Liver (tissue), 9 donors: ENCODE data around the gene PSORS1C1. TPM values are rescaled to one million over a fixed set of nuclear protein-coding genes. Genes with fewer than 3 reads are reported as not detected.

Experiments used
- DNase-seq: peaks from one replicate; pipeline ENCODE4 v3.0.0-alpha.2; 2017; ENCODE audit warnings: low spot score
- H3K27ac ChIP-seq, 2 donors: one replicate each; pipeline ENCODE4 v1.7.0; 2013; ENCODE audit warnings: inconsistent platforms in 2 of 2, low read length in 2 of 2, control low read depth in 1 of 2, low read depth in 1 of 2, mild to moderate bottlenecking in 1 of 2
- H3K27me3 ChIP-seq, 4 donors: one replicate each; pipeline versions ENCODE4 v1.6.1 to v1.7.0; 2013; ENCODE audit warnings: low read length in 3 of 4, inconsistent platforms in 1 of 4, mild to moderate bottlenecking in 1 of 4, moderate library complexity in 1 of 4; ENCODE audit not compliant: control insufficient read depth in 4 of 4, insufficient read depth in 4 of 4
- H3K36me3 ChIP-seq, 4 donors: one replicate each; pipeline versions ENCODE4 v1.6.1 to v1.7.0; 2013; ENCODE audit warnings: low read length in 3 of 4, mild to moderate bottlenecking in 3 of 4, low read depth in 1 of 4, moderate library complexity in 1 of 4; ENCODE audit not compliant: control insufficient read depth in 4 of 4, insufficient read depth in 3 of 4
- H3K4me1 ChIP-seq, 4 donors: one replicate each; pipeline versions ENCODE4 v1.6.1 to v1.7.0; 2013; ENCODE audit warnings: low read length in 3 of 4, mild to moderate bottlenecking in 3 of 4, moderate library complexity in 1 of 4; ENCODE audit not compliant: control insufficient read depth in 4 of 4, insufficient read depth in 4 of 4
- H3K4me3 ChIP-seq, 3 donors: one replicate each; pipeline versions ENCODE4 v1.6.1 to v1.7.0; 2013; ENCODE audit warnings: low read length in 3 of 3, control low read depth in 1 of 3, low read depth in 1 of 3, mild to moderate bottlenecking in 1 of 3
- H3K9ac ChIP-seq, 2 donors: one replicate each; pipeline ENCODE4 v1.7.0; 2013; ENCODE audit warnings: low read length in 2 of 2, mild to moderate bottlenecking in 2 of 2, moderate library complexity in 2 of 2, control low read depth in 1 of 2, low read depth in 1 of 2
- H3K9me3 ChIP-seq, 4 donors: one replicate each; pipeline versions ENCODE4 v1.6.1 to v1.7.0; 2013; ENCODE audit warnings: low read length in 3 of 4; ENCODE audit not compliant: control insufficient read depth in 4 of 4
- ATF3 ChIP-seq: IDR thresholded peaks from 2 replicates; pipeline ENCODE4 v1.6.1; 2016; ENCODE audit warnings: antibody characterized with exemption
- EGR1 ChIP-seq, 2 donors: IDR thresholded peaks; 2 replicates each; pipeline ENCODE4 v1.6.1; 2016 to 2018; ENCODE audit warnings: antibody characterized with exemption in 2 of 2, low read depth in 2 of 2
- FOXA1 ChIP-seq: IDR thresholded peaks from 2 replicates; pipeline ENCODE4 v1.6.1; 2016; ENCODE audit warnings: antibody characterized with exemption
- FOXA2 ChIP-seq: IDR thresholded peaks from 2 replicates; pipeline ENCODE4 v1.6.1; 2016; ENCODE audit warnings: antibody characterized with exemption
- GABPA ChIP-seq, 2 donors: IDR thresholded peaks in 1 of 2; conservative IDR thresholded peaks in 1 of 2; 2 replicates each; pipeline ENCODE4 v1.6.1; 2016; ENCODE audit warnings: antibody characterized with exemption in 2 of 2, mild to moderate bottlenecking in 1 of 2, moderate library complexity in 1 of 2
- HNF4A ChIP-seq, 2 donors: conservative IDR thresholded peaks; 2 replicates each; pipeline ENCODE4 v1.6.1; 2016; ENCODE audit warnings: antibody characterized with exemption in 2 of 2, mild to moderate bottlenecking in 2 of 2
- HNF4G ChIP-seq: IDR thresholded peaks from 2 replicates; pipeline ENCODE4 v1.6.1; 2016; ENCODE audit warnings: antibody characterized with exemption
- JUND ChIP-seq, 2 donors: IDR thresholded peaks; 2 replicates each; pipeline ENCODE4 v1.6.1; 2016; ENCODE audit warnings: antibody characterized with exemption in 2 of 2
- MAX ChIP-seq: IDR thresholded peaks from 2 replicates; pipeline ENCODE4 v1.6.1; 2016; ENCODE audit warnings: antibody characterized with exemption
- NR2F2 ChIP-seq: IDR thresholded peaks from 2 replicates; pipeline ENCODE4 v1.6.1; 2016; ENCODE audit warnings: antibody characterized with exemption
- RAD21 ChIP-seq, 2 donors: IDR thresholded peaks; 2 replicates each; pipeline ENCODE4 v1.6.1; 2016; ENCODE audit warnings: antibody characterized with exemption in 2 of 2, mild to moderate bottlenecking in 2 of 2
- REST ChIP-seq: IDR thresholded peaks from 2 replicates; pipeline ENCODE4 v1.6.1; 2016; ENCODE audit warnings: antibody characterized with exemption, mild to moderate bottlenecking
- RXRA ChIP-seq, 2 donors: IDR thresholded peaks; 2 replicates each; pipeline ENCODE4 v1.6.1; 2017 to 2018; ENCODE audit warnings: antibody characterized with exemption in 2 of 2, mild to moderate bottlenecking in 1 of 2
- SP1 ChIP-seq: IDR thresholded peaks from 2 replicates; pipeline ENCODE4 v1.6.1; 2018; ENCODE audit warnings: antibody characterized with exemption, mild to moderate bottlenecking
- TAF1 ChIP-seq: conservative IDR thresholded peaks from 2 replicates; pipeline ENCODE4 v1.6.1; 2016; ENCODE audit warnings: antibody characterized with exemption, mild to moderate bottlenecking
- YY1 ChIP-seq: IDR thresholded peaks from 2 replicates; pipeline ENCODE4 v1.6.1; 2016; ENCODE audit warnings: antibody characterized with exemption, mild to moderate bottlenecking
- WGBS: extraction: QIAGEN DNeasy Blood & Tissue Kit; methylation state at CpG from one replicate; pipeline ENCODE4 v1.1.7; 2013; 5-methylcytosine and 5-hydroxymethylcytosine counted together
- polyA plus RNA-seq, 2 donors: library from polyadenylated mRNA; stranded (reverse) in 1 of 2; unstranded in 1 of 2; fragments of 200-250 nt in 1 of 2; fragments of >200 nt in 1 of 2; fragmentation: Nextera tagmentation in 1 of 2; extraction: Ambion mirVana in 1 of 2; gene quantifications; one replicate each; pipeline versions ENCODE4 v1.2.1 to v1.2.3, GENCODE V29; 2013 to 2015
- total RNA-seq, 2 donors: library from RNA; depleted of rRNA; stranded (reverse); fragments of >200 nt; gene quantifications; one replicate each; pipeline ENCODE4 v1.2.3, GENCODE V29; 2014
- TF ChIP-seq, protein P1 (sequence below): IDR thresholded peaks from 2 replicates; pipeline ENCODE4 v1.6.1; 2016; ENCODE audit warnings: antibody characterized with exemption
- TF ChIP-seq, protein P2 (sequence below): fragments of 150-350 bp; IDR thresholded peaks from 2 replicates; pipeline ENCODE4 v1.5.1; 2017; ENCODE audit warnings: improper control_type of control experiment, low read depth, low read length; ENCODE audit not compliant: missing input control
- donor health status: healthy.
- donor health status: healthy.
- donor health status: healthy.
- donor health status: healthy.
- donor health status: healthy.

Gene PSORS1C1
- total and polyA plus RNA-seq, 4 donors = under 0.01 to 0.08 TPM; not detected in 2

DNA sequence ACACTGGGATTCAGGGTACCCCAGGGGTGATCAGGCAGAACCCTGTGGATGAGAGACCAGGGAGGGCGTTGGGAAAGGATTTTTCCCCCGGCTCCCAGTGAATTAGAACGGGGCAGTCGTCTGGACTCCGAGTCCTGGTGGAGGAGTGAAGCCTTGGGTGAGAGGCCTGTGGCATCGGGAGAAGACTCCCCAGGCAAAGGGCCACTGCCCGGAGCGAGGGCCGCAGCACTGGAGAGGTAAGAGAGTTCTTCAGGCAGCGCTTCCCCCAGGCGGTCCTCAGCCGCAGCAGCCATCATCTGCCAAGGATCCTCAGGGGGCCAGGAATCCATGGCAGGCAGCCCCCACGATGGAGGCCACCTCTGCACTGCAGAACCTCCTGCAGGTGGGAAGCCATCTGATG, 2.9 kb upstream of the PSORS1C1 start:
- no peaks in the 10 kb centered on the region for H3K36me3 ChIP-seq
- 87% methylated on average over 13 of the region's 13 CpGs for WGBS
- H3K4me1 ChIP-seq = no peaks in the 10 kb centered on the region
- no peak overlapping the region for H3K27ac ChIP-seq
- no peak for DNase-seq
- no peak for TF ChIP-seq HNF4G
- TF ChIP-seq ATF3 = no peak
- no peak for TF ChIP-seq TAF1
- TF ChIP-seq FOXA1 = no peak
- TF ChIP-seq RAD21 (IDR thresholded peaks at IDR 0.05) = no peak
- TF ChIP-seq, protein P1, sequence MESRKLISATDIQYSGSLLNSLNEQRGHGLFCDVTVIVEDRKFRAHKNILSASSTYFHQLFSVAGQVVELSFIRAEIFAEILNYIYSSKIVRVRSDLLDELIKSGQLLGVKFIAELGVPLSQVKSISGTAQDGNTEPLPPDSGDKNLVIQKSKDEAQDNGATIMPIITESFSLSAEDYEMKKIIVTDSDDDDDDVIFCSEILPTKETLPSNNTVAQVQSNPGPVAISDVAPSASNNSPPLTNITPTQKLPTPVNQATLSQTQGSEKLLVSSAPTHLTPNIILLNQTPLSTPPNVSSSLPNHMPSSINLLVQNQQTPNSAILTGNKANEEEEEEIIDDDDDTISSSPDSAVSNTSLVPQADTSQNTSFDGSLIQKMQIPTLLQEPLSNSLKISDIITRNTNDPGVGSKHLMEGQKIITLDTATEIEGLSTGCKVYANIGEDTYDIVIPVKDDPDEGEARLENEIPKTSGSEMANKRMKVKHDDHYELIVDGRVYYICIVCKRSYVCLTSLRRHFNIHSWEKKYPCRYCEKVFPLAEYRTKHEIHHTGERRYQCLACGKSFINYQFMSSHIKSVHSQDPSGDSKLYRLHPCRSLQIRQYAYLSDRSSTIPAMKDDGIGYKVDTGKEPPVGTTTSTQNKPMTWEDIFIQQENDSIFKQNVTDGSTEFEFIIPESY = no peak
- TF ChIP-seq RXRA (IDR thresholded peaks at IDR 0.05) = no peak
- TF ChIP-seq YY1 = no peak
- TF ChIP-seq FOXA2 = no peak
- TF ChIP-seq, protein P2, sequence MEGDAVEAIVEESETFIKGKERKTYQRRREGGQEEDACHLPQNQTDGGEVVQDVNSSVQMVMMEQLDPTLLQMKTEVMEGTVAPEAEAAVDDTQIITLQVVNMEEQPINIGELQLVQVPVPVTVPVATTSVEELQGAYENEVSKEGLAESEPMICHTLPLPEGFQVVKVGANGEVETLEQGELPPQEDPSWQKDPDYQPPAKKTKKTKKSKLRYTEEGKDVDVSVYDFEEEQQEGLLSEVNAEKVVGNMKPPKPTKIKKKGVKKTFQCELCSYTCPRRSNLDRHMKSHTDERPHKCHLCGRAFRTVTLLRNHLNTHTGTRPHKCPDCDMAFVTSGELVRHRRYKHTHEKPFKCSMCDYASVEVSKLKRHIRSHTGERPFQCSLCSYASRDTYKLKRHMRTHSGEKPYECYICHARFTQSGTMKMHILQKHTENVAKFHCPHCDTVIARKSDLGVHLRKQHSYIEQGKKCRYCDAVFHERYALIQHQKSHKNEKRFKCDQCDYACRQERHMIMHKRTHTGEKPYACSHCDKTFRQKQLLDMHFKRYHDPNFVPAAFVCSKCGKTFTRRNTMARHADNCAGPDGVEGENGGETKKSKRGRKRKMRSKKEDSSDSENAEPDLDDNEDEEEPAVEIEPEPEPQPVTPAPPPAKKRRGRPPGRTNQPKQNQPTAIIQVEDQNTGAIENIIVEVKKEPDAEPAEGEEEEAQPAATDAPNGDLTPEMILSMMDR = no peak
- no peak for TF ChIP-seq MAX
- no peak for TF ChIP-seq HNF4A (conservative IDR thresholded peaks at IDR 0.05)
- no peak for TF ChIP-seq REST
- TF ChIP-seq SP1 = no peak
- no peak for TF ChIP-seq JUND (IDR thresholded peaks at IDR 0.05)
- TF ChIP-seq GABPA (IDR thresholded peaks at IDR 0.05 in 1 of 2, conservative IDR thresholded peaks at IDR 0.05 in 1 of 2) = no peak
- no peak for TF ChIP-seq EGR1 (IDR thresholded peaks at IDR 0.05; ENCODE audit: low read depth in 2 of 2)
- no peak for TF ChIP-seq NR2F2
- H3K4me3 ChIP-seq = no peak overlapping the region
- H3K9ac ChIP-seq = no peak overlapping the region
- H3K27me3 ChIP-seq = peaks cover 0 to 2% (median 0%) of the 10 kb centered on the region in 4 donors
- H3K9me3 ChIP-seq = no peaks in the 10 kb centered on the region
